ENCODE results near the gene HECW1. TPM values are rescaled to one million over a fixed set of nuclear protein-coding genes. Genes with fewer than 3 reads are reported as not detected.

Gene HECW1
- total RNA-seq, 1 experiment from 2014 or later = 6.7 TPM

GRCh38 chr7:43612128-43612527, 499.7 kb downstream of the HECW1 start:
- DNase-seq (ENCODE audit: low read depth) = peak; percentile 50

DNA sequence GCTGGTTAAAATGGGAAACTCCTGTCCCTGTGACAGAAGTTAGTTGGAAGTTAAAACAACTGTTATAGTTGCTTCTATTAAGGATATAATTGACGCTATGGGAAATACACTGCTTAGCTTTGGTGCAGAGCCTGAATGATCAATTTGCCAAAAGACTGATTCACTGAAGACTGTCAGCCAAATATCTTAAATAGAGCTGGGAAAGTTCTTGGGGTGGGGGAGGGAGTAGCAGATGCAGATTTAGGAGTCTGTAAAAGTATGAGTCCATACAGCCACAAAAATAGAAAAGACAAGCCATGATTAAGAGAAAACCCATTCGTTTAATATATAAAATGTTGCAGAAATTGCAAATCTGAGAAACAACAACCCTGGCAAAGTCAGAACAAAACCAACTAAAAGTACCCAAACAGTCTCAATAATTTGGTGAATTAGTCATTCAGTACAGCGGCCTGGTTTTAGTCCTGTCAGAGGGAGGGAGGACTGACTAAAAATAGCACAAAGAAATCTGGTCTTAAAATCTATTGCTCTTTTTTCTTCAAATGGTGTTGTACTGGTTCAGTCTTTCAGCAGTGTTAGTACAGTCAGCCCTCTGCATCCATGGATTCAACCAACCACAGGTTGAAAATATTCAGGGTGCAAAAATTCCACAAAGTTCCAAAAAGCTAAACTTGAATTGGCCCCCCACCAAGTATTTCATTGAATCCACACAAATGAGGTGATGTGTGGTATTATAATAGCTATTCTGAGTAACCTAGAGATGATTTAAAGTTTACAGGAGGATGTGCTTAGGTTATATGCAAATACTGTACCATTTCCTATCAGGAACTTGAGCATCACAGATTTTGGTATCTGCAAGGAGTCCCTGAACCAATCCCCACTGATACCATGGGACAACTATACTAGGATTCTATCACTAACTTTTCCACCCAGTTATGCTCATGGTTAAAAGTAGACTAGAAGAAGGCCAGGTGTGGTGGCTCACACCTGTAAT, 500.4 kb downstream of the HECW1 start:
- DNase-seq (ENCODE audit: low read depth) = peak; percentile 63

Other genes starting within 250 kb of the HECW1 start
- 8.2 and 15.5 TPM in 2 replicates for gene C7orf25, start 200.6 kb upstream of the HECW1 start, total RNA-seq (2014; rRNA removed; shearing (Covaris generic))
- 306 and 309 TPM in 2 replicates for gene PSMA2, start 180.5 kb upstream of the HECW1 start, total RNA-seq (2014; rRNA removed; shearing (Covaris generic))
- 76.2 and 89.5 TPM in 2 replicates for gene MRPL32, start 180.3 kb upstream of the HECW1 start, total RNA-seq (2014; rRNA removed; shearing (Covaris generic))